ENCODE measurements around the gene TMEM63C. TPM values are rescaled to one million over a fixed set of nuclear protein-coding genes. Genes with fewer than 3 reads are reported as not detected.

TMEM63C gene
- total RNA-seq, 1 donor from 2014 or later: 6.6 TPM

DNA sequence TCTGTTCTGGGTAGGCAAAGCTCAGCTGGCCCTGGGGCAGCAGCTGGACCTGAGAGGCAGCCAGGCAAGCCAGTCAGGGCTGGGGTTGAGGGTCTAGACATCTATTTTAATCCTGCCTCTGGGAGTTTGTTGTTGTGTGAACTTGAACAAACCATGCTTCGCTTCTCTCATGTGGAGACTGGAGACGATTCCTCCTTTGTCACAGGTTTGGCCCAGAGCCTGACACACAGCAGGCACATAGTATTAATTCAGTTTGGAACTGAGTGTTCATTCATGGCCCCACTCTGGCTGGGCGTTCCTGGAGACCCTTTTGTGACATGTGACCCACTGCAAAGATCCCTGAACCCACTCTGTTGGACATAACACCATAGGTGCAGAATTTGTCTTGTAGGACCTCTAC is 50.1 kb downstream of the TMEM63C start:
- no peaks in the 10 kb centered on the region for H3K9me3 Mint-ChIP-seq (ENCODE audit: unreplicated experiment)
- no peak overlapping the region for H3K27ac Mint-ChIP-seq (ENCODE audit: unreplicated experiment)
- H3K4me1 Mint-ChIP-seq (ENCODE audit: unreplicated experiment): no peaks in the 10 kb centered on the region
- no peaks in the 10 kb centered on the region for H3K36me3 Mint-ChIP-seq (ENCODE audit: low read depth, unreplicated experiment)
- peaks cover 2% of the 10 kb centered on the region for H3K27me3 Mint-ChIP-seq (ENCODE audit: unreplicated experiment)
- TF ChIP-seq, protein P1, sequence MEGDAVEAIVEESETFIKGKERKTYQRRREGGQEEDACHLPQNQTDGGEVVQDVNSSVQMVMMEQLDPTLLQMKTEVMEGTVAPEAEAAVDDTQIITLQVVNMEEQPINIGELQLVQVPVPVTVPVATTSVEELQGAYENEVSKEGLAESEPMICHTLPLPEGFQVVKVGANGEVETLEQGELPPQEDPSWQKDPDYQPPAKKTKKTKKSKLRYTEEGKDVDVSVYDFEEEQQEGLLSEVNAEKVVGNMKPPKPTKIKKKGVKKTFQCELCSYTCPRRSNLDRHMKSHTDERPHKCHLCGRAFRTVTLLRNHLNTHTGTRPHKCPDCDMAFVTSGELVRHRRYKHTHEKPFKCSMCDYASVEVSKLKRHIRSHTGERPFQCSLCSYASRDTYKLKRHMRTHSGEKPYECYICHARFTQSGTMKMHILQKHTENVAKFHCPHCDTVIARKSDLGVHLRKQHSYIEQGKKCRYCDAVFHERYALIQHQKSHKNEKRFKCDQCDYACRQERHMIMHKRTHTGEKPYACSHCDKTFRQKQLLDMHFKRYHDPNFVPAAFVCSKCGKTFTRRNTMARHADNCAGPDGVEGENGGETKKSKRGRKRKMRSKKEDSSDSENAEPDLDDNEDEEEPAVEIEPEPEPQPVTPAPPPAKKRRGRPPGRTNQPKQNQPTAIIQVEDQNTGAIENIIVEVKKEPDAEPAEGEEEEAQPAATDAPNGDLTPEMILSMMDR (IDR thresholded peaks at IDR 0.05; ENCODE audit: unreplicated experiment): no peak
- H3K4me3 Mint-ChIP-seq (ENCODE audit: unreplicated experiment): no peak overlapping the region
- DNase-seq (ENCODE audit: low spot score): no peak

DNA sequence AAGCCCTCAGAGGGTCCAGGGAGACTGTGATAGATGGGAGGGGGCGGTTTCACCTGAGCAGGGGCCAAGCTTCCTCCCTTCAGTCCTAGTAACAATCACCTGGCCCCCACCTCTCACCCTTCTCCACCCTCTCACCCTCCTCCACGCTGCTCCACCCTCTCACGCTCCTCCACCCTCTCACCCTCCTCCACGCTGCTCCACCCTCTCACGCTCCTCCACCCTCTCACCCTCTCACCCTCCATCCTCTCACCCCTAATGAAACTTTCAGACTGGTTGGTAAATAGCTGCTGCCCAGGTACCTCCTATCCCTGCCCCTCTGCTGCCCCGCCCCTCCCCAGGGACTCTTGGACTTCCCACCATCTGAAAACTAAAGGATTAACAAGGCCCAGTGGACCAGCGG is 55.2 kb downstream of the TMEM63C start:
- TF ChIP-seq, protein P1 (IDR thresholded peaks at IDR 0.05; ENCODE audit: unreplicated experiment): no peak
- no peaks in the 10 kb centered on the region for H3K4me1 Mint-ChIP-seq (ENCODE audit: unreplicated experiment)
- H3K27ac Mint-ChIP-seq (ENCODE audit: unreplicated experiment): no peak overlapping the region
- peaks cover 4% of the 10 kb centered on the region for H3K27me3 Mint-ChIP-seq (ENCODE audit: unreplicated experiment)
- H3K4me3 Mint-ChIP-seq (ENCODE audit: unreplicated experiment): no peak overlapping the region
- no peaks in the 10 kb centered on the region for H3K36me3 Mint-ChIP-seq (ENCODE audit: low read depth, unreplicated experiment)
- no peak for DNase-seq (ENCODE audit: low spot score)
- H3K9me3 Mint-ChIP-seq (ENCODE audit: unreplicated experiment): no peaks in the 10 kb centered on the region

DNA sequence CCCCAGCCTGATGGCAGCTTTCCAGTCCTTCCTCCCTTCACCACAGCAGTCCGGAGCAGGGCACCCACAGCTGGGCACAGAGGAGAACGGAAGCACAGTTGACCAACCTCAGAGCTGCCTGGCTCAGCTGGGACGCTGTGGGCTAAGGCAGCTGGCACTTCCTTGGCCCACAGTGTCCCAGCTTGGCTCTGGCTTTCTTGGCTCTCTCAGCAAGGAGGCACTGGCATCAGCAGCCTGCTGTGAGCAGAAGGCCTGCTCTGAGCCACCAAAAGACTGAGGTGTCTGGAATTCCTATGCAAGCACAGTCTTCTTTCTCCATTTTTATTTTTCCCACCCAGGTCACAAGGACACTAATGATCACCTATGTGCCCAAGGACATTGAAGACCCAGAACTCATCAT is 56.8 kb downstream of the TMEM63C start:
- H3K4me3 Mint-ChIP-seq (ENCODE audit: unreplicated experiment): no peak overlapping the region
- no peaks in the 10 kb centered on the region for H3K36me3 Mint-ChIP-seq (ENCODE audit: low read depth, unreplicated experiment)
- TF ChIP-seq, protein P1 (IDR thresholded peaks at IDR 0.05; ENCODE audit: unreplicated experiment): no peak
- no peak for DNase-seq (ENCODE audit: low spot score)
- no peak overlapping the region for H3K27ac Mint-ChIP-seq (ENCODE audit: unreplicated experiment)
- no peaks in the 10 kb centered on the region for H3K9me3 Mint-ChIP-seq (ENCODE audit: unreplicated experiment)
- peaks cover 6% of the 10 kb centered on the region for H3K27me3 Mint-ChIP-seq (ENCODE audit: unreplicated experiment)
- H3K4me1 Mint-ChIP-seq (ENCODE audit: unreplicated experiment): no peaks in the 10 kb centered on the region

DNA sequence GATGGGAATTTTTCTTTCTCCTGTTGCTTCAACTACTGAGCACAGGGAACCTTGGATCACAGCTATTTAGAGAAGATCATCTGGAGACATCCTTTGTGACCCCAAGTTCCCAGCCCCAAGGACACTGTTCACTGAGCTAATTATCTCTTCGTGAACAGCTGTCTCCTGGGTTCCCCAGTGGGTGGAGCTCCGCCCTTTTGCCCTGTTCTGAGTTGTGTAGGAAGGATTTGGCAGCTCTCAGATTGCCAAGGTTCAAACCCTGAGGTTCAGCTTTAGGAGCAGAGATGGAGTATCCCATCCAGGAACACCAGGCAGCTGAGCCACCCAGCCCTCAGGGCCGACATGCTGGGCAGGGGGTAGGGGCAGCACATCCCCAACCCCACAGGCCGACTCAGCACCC is 57.4 kb downstream of the TMEM63C start:
- H3K9me3 Mint-ChIP-seq (ENCODE audit: unreplicated experiment): no peaks in the 10 kb centered on the region
- no peak overlapping the region for H3K27ac Mint-ChIP-seq (ENCODE audit: unreplicated experiment)
- peaks cover 6% of the 10 kb centered on the region for H3K27me3 Mint-ChIP-seq (ENCODE audit: unreplicated experiment)
- no peak overlapping the region for H3K4me3 Mint-ChIP-seq (ENCODE audit: unreplicated experiment)
- H3K36me3 Mint-ChIP-seq (ENCODE audit: low read depth, unreplicated experiment): no peaks in the 10 kb centered on the region
- no peaks in the 10 kb centered on the region for H3K4me1 Mint-ChIP-seq (ENCODE audit: unreplicated experiment)
- DNase-seq (ENCODE audit: low spot score): no peak
- TF ChIP-seq, protein P1 (IDR thresholded peaks at IDR 0.05; ENCODE audit: unreplicated experiment): no peak

DNA sequence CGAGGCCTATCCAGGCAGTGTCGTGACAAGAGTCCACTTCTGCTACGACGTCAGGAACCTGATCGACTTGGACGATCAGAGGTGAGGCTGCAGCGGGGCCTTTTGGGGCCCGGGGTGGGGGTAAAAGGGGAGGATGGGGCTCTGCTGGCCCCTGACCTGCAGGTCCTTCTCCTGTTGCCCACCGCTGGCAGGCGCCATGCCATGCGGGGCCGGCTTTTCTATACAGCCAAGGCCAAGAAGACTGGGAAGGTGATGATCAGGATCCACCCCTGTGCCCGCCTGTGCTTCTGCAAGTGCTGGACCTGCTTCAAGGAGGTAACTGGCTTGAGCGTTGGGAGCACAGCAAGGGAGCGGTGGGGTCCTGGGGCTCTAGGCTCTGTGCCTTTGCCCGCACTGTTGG is 57.8 kb downstream of the TMEM63C start:
- Mint-ChIP-seq H3K4me3 (ENCODE audit: unreplicated experiment) (no peak overlapping the region), H3K27ac (ENCODE audit: unreplicated experiment) (no peak overlapping the region), H3K36me3 (ENCODE audit: low read depth, unreplicated experiment) (no peaks in the 10 kb centered on the region), H3K9me3 (ENCODE audit: unreplicated experiment) (no peaks in the 10 kb centered on the region), H3K4me1 (ENCODE audit: unreplicated experiment) (no peaks in the 10 kb centered on the region), H3K27me3 (ENCODE audit: unreplicated experiment) (peaks cover 6% of the 10 kb centered on the region)
- TF ChIP-seq, protein P1 (IDR thresholded peaks at IDR 0.05; ENCODE audit: unreplicated experiment): no peak
- DNase-seq (ENCODE audit: low spot score): no peak
